Activated T-helper 1 cell treated with anti-CD3 and anti-CD28 coated beads, Interleukin-12 subunit alpha, Interleukin-12 subunit beta, Interleukin-2, Interleukin-4 antibody, amounts not matched to agents 30 ng/mL and 10 ng/mL and 1 ng/mL, durations not matched to agents 14 hours and 24 hours and 36 hours (primary cell): ENCODE measurements around the gene FERMT3. TPM values are rescaled to one million over a fixed set of nuclear protein-coding genes. Genes with fewer than 3 reads are reported as not detected.

Experiments
- DNase-seq: peaks from one replicate; pipeline ENCODE4 v3.0.0; 2021; ENCODE audit warnings: low spot score
- H3K27ac Mint-ChIP-seq: one replicate; pipeline ENCODE4 v1.8.0; 2021; ENCODE audit warnings: mild to moderate bottlenecking, mixed read lengths
- H3K27me3 Mint-ChIP-seq: one replicate; pipeline ENCODE4 v1.8.0; 2022; ENCODE audit warnings: mild to moderate bottlenecking, moderate library complexity, mixed read lengths; ENCODE audit not compliant: insufficient read depth
- H3K36me3 Mint-ChIP-seq: one replicate; pipeline ENCODE4 v1.8.0; 2021; ENCODE audit warnings: low read depth, mixed read lengths
- H3K4me1 Mint-ChIP-seq: one replicate; pipeline ENCODE4 v1.8.0; 2021; ENCODE audit warnings: low read depth, mixed read lengths
- H3K4me3 Mint-ChIP-seq: one replicate; pipeline ENCODE4 v1.8.0; 2021; ENCODE audit warnings: mild to moderate bottlenecking, moderate library complexity, mixed read lengths
- H3K9me3 Mint-ChIP-seq: one replicate; pipeline ENCODE4 v1.8.0; 2021; ENCODE audit warnings: mixed read lengths
- intact Hi-C: fragments of 100-400 bp; cut with micrococcal nuclease; formaldehyde crosslinking; loops from one replicate; pipeline ENCODE4 v1.15.1; 2024
- total RNA-seq: library from RNA; stranded (reverse); gene quantifications from 2 replicates; pipeline ENCODE4 v1.2.3, GENCODE V29; 2022

FERMT3 gene
- total RNA-seq, 1 donor from 2014 or later = 211 TPM

GRCh38 chr11:64216879-64217278 is 10.4 kb downstream of the FERMT3 start:
- intact Hi-C loops = no loop called here
- Mint-ChIP-seq H3K36me3 (peaks cover 34% of the 10 kb centered on the region), H3K9me3 (no peaks in the 10 kb centered on the region), H3K27ac (peak overlapping the region; percentile 23), H3K4me3 (no peak overlapping the region), H3K4me1 (peaks cover 13% of the 10 kb centered on the region), H3K27me3 (no peaks in the 10 kb centered on the region)
- no peak for DNase-seq

GRCh38 chr11:64218628-64219353 is 12.3 kb downstream of the FERMT3 start:
- DNase-seq = no peak
- Mint-ChIP-seq H3K4me1 (peaks cover 10% of the 10 kb centered on the region), H3K27me3 (no peaks in the 10 kb centered on the region), H3K9me3 (no peaks in the 10 kb centered on the region), H3K4me3 (no peak overlapping the region), H3K36me3 (peaks cover 28% of the 10 kb centered on the region), H3K27ac (peak overlapping the region; percentile 50)
- intact Hi-C loops = no loop called here

GRCh38 chr11:64219354-64219684 is 12.8 kb downstream of the FERMT3 start:
- Mint-ChIP-seq H3K36me3 (peaks cover 26% of the 10 kb centered on the region), H3K27ac (no peak overlapping the region), H3K4me3 (no peak overlapping the region)

DNA sequence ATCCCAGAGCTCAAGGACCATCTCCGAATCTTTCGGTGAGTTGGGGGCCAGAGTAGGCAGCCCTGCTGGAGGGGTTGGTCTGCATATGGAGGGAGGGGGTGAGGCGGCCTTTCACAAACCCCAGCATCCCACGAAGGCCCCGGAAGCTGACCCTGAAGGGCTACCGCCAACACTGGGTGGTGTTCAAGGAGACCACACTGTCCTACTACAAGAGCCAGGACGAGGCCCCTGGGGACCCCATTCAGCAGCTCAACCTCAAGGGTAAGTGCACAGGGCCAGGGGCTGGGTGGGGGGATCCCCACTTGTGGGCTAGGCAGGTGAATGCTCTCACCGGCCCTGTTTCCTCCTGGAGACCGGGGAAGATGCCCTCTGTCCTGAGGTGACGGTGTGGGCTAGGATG is 13.2 kb downstream of the FERMT3 start:
- H3K27me3 Mint-ChIP-seq = no peaks in the 10 kb centered on the region
- intact Hi-C loops = no loop called here
- H3K4me3 Mint-ChIP-seq = no peak overlapping the region
- no peak overlapping the region for H3K27ac Mint-ChIP-seq
- H3K9me3 Mint-ChIP-seq = no peaks in the 10 kb centered on the region
- H3K36me3 Mint-ChIP-seq = peaks cover 25% of the 10 kb centered on the region
- H3K4me1 Mint-ChIP-seq = peaks cover 8% of the 10 kb centered on the region
- no peak for DNase-seq

More at GRCh38 chr11:64219354-64219684, 12.8 kb downstream of the FERMT3 start:
- Mint-ChIP-seq H3K4me1 (peaks cover 7% of the 10 kb centered on the region), H3K9me3 (no peaks in the 10 kb centered on the region), H3K27me3 (no peaks in the 10 kb centered on the region)
- intact Hi-C loops = no loop called here
- no peak for DNase-seq

DNA sequence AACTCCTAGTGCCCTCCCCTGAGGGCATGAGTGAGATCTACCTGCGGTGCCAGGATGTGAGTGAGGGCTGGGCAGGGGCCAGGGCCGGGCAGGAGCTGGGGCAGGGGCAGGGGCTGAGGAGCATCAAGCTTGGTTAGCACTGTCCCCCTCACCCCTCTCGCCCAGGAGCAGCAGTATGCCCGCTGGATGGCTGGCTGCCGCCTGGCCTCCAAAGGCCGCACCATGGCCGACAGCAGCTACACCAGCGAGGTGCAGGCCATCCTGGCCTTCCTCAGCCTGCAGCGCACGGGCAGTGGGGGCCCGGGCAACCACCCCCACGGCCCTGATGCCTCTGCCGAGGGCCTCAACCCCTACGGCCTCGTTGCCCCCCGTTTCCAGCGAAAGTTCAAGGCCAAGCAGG is 13.8 kb downstream of the FERMT3 start:
- no peak overlapping the region for H3K4me3 Mint-ChIP-seq
- H3K4me1 Mint-ChIP-seq = peaks cover 8% of the 10 kb centered on the region
- peaks cover 20% of the 10 kb centered on the region for H3K36me3 Mint-ChIP-seq
- intact Hi-C loops = no loop called here
- DNase-seq = no peak
- no peaks in the 10 kb centered on the region for H3K9me3 Mint-ChIP-seq
- no peaks in the 10 kb centered on the region for H3K27me3 Mint-ChIP-seq
- H3K27ac Mint-ChIP-seq = no peak overlapping the region

GRCh38 chr11:64220798-64221197 is 14.3 kb downstream of the FERMT3 start:
- no peak overlapping the region for H3K27ac Mint-ChIP-seq
- H3K4me1 Mint-ChIP-seq = peaks cover 6% of the 10 kb centered on the region
- no peak for DNase-seq
- H3K36me3 Mint-ChIP-seq = peaks cover 20% of the 10 kb centered on the region
- H3K9me3 Mint-ChIP-seq = no peaks in the 10 kb centered on the region
- H3K27me3 Mint-ChIP-seq = no peaks in the 10 kb centered on the region
- intact Hi-C loops = no loop called here
- H3K4me3 Mint-ChIP-seq = no peak overlapping the region

DNA sequence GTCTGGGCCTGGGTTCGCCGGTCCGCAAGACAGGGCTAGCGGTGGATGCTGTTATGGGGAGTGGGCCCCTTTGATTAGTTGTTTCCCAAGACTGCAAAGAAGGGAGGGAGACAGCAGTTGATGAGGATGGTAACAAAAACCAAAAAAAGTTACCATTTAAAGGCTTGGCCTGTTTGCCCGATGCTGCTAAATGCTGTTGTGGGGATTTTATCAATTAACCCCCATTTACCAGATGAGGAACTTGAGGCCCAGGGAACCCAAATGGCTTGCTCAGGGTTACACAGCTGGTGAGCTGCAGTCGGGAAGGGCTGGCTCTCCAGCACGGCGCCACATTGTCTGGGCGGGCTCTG is 16.1 kb downstream of the FERMT3 start:
- Mint-ChIP-seq H3K27ac (no peak overlapping the region), H3K4me1 (peaks cover 14% of the 10 kb centered on the region), H3K4me3 (no peak overlapping the region), H3K9me3 (no peaks in the 10 kb centered on the region), H3K27me3 (no peaks in the 10 kb centered on the region), H3K36me3 (peaks cover 17% of the 10 kb centered on the region)
- DNase-seq = no peak
- intact Hi-C loops = no loop called here

- Mint-ChIP-seq H3K36me3 (peaks cover 17% of the 10 kb centered on the region), H3K4me1 (peaks cover 15% of the 10 kb centered on the region), H3K27ac (no peak overlapping the region), H3K27me3 (no peaks in the 10 kb centered on the region), H3K4me3 (no peak overlapping the region), H3K9me3 (no peaks in the 10 kb centered on the region)
- intact Hi-C loops = no loop called here
- DNase-seq = no peak
These were observed 16.6 kb downstream of the FERMT3 start for GRCh38 chr11:64223001-64223651.

GRCh38 chr11:64224151-64224890 is 17.8 kb downstream of the FERMT3 start:
- peaks cover 12% of the 10 kb centered on the region for H3K36me3 Mint-ChIP-seq
- H3K27me3 Mint-ChIP-seq = no peaks in the 10 kb centered on the region
- H3K4me3 Mint-ChIP-seq = peak overlapping the region; percentile 87
- peaks cover 18% of the 10 kb centered on the region for H3K4me1 Mint-ChIP-seq
- intact Hi-C loops = no loop called here
- no peak for DNase-seq
- no peaks in the 10 kb centered on the region for H3K9me3 Mint-ChIP-seq
- peak overlapping the region; percentile 72 for H3K27ac Mint-ChIP-seq

GRCh38 chr11:64224891-64225607 is 18.5 kb downstream of the FERMT3 start:
- H3K9me3 Mint-ChIP-seq = no peaks in the 10 kb centered on the region
- peak overlapping the region; percentile 72 for H3K27ac Mint-ChIP-seq
- H3K4me1 Mint-ChIP-seq = peaks cover 26% of the 10 kb centered on the region
- peaks cover 11% of the 10 kb centered on the region for H3K36me3 Mint-ChIP-seq
- no peak for DNase-seq
- peak overlapping the region; percentile 87 for H3K4me3 Mint-ChIP-seq
- no peaks in the 10 kb centered on the region for H3K27me3 Mint-ChIP-seq
- intact Hi-C loops = no loop called here

DNA sequence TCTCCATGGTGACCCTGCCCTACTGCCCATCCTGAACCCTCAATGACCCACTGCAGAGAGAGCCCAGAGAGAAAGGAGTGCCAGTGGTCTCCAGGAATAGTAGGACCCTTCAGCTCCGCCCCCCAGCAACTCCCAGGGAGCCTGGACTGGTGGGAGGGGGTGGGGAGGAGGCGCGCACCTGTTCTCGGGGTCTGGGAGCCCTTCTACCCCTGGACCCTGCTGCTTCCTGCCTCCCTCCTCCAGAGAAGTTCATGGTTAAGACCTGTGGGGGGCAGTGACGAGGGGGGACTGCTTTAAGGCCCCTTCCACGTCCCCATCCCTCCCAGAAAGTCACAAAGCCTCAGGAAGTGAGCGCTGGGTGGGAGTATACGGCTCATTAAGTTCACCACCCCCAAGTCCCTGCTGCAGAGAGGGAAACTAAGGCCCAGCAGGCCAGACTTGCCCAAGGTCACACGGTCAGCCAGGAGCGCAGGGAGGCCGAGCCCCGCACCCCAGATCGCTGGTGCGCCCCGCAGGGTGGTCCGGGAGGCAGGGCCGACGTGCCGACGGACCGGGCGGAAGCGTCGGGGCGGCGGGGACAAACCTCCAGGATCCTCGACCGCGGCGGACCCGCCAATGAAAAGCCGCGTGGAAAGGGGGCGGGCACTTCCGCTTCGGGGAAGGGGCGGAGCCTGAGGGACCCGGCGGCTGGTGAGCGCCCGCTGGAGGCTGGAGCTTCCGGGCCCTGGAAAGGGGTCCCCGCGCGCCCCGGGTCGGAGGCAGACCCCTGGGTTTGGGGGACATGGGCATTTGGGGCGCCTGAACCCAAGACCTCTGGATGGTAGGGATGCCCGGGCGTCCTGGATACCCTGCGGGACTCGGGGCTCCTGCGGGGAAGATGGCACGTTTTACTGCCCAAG is 19.3 kb downstream of the FERMT3 start, which contains the start of the genes NUDT22 and TRPT1:
Gene NUDT22, plus strand, starts transcription at position 667 of the 899 bp plus-strand sequence. CDS start 379 bp downstream, outside the sequence.
Gene TRPT1, minus strand, starts transcription at position 579 of the 899 bp plus-strand sequence. Its CDS starts 326 bp downstream, at position 253.
- H3K4me1 Mint-ChIP-seq = peaks cover 27% of the 10 kb centered on the region
- intact Hi-C loops = loop anchor here (1.0 kb wide), 5 partner anchors 8 to 58 kb away; partner anchors contain the start of genes BAD, FKBP2, PLCB3 and VEGFB
- H3K36me3 Mint-ChIP-seq = peaks cover 11% of the 10 kb centered on the region

More for the DNA sequence above, 19.3 kb downstream of the FERMT3 start, which contains the start of the genes NUDT22 and TRPT1:
- H3K9me3 Mint-ChIP-seq = no peaks in the 10 kb centered on the region
- DNase-seq = peak; percentile 92
- H3K27me3 Mint-ChIP-seq = no peaks in the 10 kb centered on the region
- H3K4me3 Mint-ChIP-seq = peak within 1 kb of the TSS; percentile 87
- H3K27ac Mint-ChIP-seq = peak within 1 kb of the TSS; percentile 80
